Kidney tubule cell (primary cell): Measurements from ENCODE around the gene SLC37A3.
A peak's percentile ranks its signal among the peaks of the same experiment; 100 is the strongest.
"Not testable (repeated sequence)": the region's sequence is repeated elsewhere in the genome, so short reads cannot be mapped to it uniquely, and the experiment has no call there.

ENCODE experiments used
- DNase-seq: peaks from one replicate; pipeline ENCODE4 v3.0.0-alpha.2; 2018; ENCODE audit warnings: low spot score

Gene SLC37A3

DNA sequence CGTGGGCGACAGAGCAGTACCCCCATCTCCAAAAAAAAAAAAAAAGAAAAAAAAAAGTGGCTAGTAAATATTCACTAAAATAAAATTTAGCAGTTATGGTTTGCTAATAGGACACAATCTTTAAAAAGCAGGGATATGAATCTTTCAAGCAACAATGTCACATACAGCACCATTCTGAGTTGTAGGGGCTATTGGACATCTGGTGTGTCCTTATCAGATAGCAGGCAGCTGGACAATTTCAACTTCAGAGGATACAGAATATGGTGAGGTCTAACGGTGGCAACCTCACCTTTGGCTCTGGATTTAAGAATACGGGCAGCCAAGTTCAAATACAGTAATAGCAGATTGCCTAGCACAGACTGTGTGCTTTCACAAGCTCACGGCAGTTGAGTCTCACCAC is 51.1 kb downstream of the SLC37A3 start:
- no peak for DNase-seq

DNA sequence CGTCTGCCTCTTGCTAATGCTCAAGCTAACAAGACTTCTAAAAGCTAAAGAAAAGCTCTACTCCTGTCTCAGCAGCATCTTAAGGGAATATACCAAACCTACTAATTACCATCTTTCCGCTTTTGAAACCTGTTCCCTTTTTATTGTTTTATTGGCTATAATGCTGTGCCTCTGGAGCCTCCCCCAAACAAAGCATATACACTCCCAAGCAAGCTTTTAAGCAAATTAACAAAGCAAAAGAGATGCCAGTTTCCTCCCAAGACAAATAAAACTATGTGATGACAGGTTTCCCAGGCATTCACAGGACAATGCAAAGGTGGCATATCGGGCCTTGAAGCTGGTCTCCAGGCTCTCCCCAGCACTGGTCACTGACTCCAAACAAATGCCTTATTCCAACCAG is 52.9 kb downstream of the SLC37A3 start:
- no peak for DNase-seq

GRCh38 chr7:140342727-140343514 is 55.4 kb downstream of the SLC37A3 start:
- DNase-seq: peak; percentile 38

DNA sequence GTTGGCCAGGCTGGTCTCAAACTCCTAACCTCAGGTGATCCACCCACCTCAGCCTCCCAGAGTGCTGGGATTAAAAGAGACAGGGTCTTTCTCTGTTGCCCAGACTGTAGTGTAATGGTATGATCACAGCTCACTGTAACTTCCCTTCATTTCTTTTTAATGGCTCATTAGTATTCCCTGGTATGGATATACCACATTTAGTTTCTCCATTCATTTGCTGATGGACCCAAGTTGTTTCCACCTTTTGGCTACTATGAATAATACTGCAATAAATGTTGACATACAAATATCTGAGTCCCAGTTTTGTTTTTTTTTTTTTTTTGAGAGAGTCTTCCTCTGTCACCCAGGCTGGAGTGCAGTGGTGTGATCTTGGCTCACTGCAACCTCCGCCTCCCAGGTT is 59.4 kb downstream of the SLC37A3 start:
- not testable (repeated sequence) for DNase-seq

DNA sequence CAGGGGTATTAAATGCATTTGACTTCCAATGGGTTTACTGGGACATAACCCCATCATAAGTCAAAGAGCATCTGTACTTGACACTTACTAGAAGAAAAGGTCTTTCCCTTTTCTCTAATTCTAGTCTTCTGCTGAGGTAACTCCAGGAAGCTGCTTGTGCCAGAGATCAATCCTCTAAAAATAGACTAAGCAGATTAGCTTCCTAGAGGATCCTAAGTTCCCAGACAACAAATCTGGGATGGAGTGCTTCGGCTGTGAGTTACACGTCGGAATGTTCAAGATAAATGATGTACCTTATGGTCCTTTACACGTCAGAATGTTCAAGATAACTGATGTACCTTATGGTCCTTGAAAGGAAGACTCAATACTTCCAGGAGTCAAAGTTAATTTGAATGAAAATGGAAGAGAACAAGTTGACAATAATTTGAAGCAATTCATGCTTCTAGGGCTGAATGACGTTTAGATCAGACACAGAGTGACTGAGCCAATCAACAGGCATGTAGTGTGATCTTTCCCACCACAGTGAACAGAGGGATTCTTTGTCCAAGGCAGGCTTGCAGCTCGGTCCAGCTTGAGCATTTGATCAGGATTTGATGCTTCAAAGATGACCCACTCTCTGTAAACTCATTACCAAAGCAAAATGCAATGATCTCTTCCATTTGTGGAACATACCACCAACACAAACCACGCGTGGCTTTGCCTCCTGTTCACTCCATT is 63.8 kb downstream of the SLC37A3 start:
- DNase-seq: no peak

GRCh38 chr7:140333686-140334085 is 64.6 kb downstream of the SLC37A3 start:
- DNase-seq: no peak

- no peak for DNase-seq
These were observed 65.1 kb downstream of the SLC37A3 start for GRCh38 chr7:140333223-140333622.

DNA sequence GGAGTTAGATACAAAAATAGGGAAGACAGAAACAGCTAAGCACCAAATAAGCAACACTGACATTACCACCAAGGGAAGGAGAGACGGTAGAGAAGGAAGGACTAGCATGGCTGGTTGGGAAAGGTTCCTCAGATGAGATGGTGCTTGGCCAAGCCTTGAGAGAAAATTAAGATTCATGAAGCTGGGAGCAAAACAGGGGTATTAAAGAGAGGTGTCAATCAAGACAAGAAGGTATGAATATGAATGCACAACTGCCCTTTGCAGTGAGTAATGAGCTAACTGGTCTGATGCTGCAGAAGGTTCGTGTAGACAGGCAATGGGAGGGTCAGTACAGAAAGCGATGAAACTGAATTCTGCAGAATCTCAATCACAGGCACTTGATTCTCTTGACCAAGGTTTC is 67.7 kb downstream of the SLC37A3 start:
- DNase-seq: no peak

DNA sequence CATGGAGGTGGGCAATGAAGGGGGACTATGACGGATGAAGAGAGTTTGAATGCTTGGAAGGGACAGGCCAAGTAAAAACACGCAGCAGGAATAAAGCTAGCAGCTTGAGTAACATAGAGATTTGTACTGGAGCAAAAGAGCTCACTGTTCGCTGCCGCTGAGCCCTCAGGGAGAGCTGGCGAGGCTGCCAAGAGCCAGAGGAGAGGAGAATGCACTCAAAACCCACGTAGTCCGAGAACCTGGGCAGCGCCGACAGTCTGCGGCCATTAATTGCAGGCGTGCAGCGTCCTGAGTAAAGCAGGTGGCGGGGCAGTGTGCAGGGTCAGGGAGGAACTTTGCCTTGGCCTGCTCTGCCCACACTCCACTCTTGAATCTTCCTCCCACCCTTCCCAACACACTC is 68.2 kb downstream of the SLC37A3 start:
- no peak for DNase-seq

- no peak for DNase-seq
These were observed 71.1 kb downstream of the SLC37A3 start for GRCh38 chr7:140327261-140327661.

- DNase-seq: peak; percentile 65
These were observed 72.0 kb downstream of the SLC37A3 start for GRCh38 chr7:140326116-140326928.

DNA sequence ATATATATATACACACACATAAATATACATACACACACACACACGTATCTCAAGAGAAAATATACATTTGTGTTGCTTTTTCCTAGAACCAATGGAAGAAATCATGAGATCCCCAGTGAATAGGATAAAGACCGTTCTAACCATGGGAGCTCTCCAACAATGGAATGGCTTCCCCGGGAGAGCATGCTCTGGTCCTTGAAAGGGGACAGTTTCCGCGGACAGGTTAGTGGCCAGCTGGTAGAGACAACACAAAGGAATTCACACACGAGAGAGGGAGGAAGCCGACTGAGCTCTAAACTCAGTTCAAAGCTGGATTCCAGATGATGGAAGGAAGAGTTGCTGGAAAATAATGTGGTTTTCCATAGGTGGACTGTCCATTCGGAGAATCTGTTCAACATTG is 72.7 kb downstream of the SLC37A3 start:
- DNase-seq: no peak

- DNase-seq: no peak
These were observed 73.6 kb downstream of the SLC37A3 start for GRCh38 chr7:140324714-140325113.

DNA sequence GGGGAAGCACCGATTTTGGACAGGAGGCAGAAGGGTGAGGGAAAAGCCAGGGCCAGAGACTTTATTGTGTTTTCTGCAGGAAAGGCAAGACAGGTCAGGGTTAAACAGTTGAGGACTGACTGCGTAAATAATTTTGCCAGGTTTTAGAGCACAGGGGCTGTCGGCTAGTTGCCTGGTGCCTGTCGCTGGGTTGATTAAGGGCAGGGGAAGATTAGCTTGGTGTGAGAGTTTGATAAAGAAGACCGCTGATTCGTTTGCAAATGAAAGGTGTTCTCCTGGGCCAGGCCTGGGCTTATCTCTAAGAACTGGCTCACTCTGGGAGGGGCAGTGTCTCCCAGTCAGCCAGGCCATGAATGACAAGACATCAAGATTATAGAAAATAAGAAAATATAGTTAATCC is 75.6 kb downstream of the SLC37A3 start:
- no peak for DNase-seq

DNA sequence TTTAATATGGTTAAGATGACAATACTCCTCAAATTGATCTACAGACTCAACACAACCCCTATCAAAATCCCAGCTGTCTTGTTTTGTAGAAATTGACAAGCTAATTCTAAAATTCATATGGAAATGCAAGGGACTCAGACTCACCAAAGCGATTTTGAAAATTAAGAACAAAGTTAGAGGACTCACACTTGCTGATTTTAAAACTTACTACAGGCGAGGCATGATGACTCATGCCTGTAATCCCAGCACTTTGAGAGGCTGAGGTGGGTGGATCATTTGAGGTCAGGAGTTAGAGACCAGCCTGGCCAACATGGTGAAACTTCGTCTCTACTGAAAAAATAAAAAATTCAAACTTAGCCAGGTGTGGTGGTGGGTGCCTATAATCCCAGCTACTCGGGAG is 78.3 kb downstream of the SLC37A3 start:
- not testable (repeated sequence) for DNase-seq

- DNase-seq: no peak
These were observed 80.3 kb downstream of the SLC37A3 start for GRCh38 chr7:140317999-140318398.

DNA sequence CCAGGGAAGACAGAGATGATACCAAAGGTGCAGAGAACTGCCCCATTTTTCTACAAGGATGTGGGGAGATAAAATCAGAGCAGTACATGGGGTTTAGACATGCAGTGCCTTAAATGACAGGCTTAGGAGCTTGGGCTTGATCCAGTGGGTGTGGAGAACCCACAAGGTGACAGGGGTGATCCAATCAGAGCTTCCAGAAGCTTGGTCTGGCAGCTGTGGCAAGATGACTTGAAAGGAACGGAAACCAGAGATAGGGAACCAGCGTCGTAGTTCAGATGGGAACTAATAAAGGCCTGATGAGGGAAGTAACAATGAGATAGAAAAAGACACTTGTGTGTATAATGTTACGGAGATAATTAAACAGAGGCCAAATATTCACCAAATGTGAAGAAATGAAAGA is 80.7 kb downstream of the SLC37A3 start:
- DNase-seq: no peak

DNA sequence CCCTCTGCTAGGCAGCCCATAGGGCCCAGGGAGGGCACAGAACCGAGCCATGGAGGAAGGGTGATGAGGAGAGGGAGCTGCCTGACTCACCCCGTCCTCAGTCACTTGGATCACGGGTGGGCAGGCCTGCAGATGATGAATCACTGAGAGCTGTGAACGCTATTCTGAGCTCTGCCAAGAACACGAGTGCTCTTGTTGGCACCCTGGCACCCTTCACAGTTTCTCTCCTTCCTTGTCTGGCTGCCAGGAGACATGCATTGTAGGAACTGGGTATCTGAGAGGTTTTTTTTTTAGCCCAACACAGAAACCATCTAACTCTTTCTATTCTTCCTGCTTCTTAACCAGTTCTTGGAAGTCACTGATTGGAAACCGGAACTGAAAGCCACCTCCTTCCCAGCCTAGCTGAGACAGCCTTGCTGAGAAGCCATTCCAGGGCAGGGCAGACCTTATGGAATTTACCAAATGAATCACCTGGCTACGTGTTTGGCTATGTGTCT is 82.1 kb downstream of the SLC37A3 start:
- peak; percentile 96 for DNase-seq

DNA sequence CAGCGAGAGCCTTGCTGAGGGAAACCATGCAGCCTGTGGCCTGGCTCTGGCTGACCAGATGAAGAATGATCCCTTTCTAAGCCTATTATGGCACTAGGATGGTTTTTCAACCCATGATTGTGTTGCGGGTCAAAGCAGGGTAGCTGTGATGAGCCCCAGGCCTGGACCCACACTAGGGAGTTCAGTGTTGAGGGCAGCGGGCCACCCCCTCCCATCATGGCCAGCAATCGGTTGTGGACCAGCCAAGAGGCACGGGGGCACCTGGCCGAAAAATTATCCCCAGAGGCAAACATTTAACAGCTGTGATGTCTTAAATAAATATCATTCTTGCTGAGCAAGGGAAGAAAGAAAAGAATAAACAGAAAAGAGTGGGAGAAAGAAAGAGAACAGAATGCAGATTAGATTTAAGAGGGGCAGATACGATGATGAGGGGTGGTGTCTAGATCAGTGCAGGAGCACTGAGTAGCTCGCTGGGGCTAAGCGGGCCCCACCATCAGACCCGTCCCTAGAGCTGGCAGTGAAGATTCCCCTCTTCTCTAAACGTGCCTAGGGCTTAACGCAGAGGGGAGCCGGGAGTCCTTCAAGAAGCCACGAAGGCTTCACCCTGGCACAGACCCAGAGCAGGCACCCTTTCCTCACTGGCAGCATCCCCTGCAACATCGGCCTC is 82.7 kb downstream of the SLC37A3 start:
- no peak for DNase-seq

DNA sequence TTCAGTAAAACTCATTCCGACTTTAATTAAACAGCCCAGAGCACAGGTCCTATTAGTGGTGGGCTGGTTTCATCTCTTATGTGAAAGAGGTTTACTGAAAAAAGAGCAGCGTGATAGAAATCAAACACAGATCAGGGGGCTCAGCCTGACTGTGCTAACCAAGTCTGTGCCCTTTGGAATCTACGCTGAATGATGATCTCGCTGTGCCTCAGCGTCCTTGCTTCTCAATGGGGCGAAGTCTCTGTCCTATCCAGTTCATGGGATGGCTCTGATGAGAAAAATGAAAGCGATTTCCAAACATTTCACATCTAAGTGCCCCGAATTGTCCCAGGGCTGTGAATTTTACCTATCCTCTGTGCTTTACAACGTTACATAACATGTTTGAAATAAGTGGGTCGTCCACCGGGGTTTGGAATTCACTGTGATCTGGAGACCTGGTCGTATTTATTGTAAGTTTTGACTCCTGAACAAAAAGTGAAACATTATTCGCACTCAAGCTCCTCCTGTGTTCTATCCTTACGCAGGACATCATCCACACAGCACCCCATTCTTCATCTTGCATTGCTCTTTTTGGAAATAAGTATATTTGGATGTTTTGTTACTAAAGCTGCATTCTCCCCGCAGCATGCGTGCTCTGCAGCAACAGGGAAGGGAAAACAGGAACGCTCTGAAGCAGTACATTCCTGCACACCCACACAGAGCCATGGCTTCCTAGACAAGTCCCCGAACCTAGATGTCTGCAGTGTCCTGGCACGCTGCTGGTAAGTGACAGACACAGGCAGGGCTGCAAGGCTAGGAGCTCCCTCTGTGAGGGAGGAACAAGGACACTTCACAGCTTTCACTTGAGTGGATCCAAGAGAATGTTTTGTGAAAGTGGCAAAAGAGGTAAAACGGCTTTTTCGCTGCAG is 83.5 kb downstream of the SLC37A3 start:
- no peak for DNase-seq
